ENCODE measurements around the gene LTBP1. TPM values are rescaled to one million over a fixed set of nuclear protein-coding genes. Genes with fewer than 3 reads are reported as not detected.

The LTBP1 gene
- total and polyA plus RNA-seq, 10 of the 15 experiments (the other 5 are each of a cell fraction or from before 2014, with no cell fraction given), result 0.01 to 0.28 (median 0.12) TPM; not detected in 2

GRCh38 chr2:32946314-32947075 is at the start of gene LTBP1 (continued):
- TF ChIP-seq NRF1 (conservative IDR thresholded peaks at IDR 0.05; ENCODE audit: low read depth, low read length) (no peak), NR2C2 (IDR thresholded peaks at IDR 0.05; ENCODE audit: borderline replicate concordance, control insufficient read depth, insufficient read length, low read depth) (no peak), MEF2B (IDR thresholded peaks at IDR 0.05; ENCODE audit: partially characterized antibody, poor library complexity, severe bottlenecking) (no peak), RAD51 (IDR thresholded peaks at IDR 0.05) (no peak), BMI1 (IDR thresholded peaks at IDR 0.05; ENCODE audit: borderline replicate concordance) (no peak), FOS (IDR thresholded peaks at IDR 0.05; ENCODE audit: borderline replicate concordance, extremely low read depth, insufficient read length) (no peak), RAD21 (IDR thresholded peaks at IDR 0.05; ENCODE audit: insufficient read depth, low read depth, low read length) (peak; percentile 60), SMC3 (IDR thresholded peaks at IDR 0.05; ENCODE audit: borderline replicate concordance, low read length) (peak; percentile 72), ESRRA (IDR thresholded peaks at IDR 0.05; ENCODE audit: low read length) (no peak), HDGF (IDR thresholded peaks at IDR 0.05) (no peak), HDAC2 (IDR thresholded peaks at IDR 0.05) (no peak), RUNX3 (IDR thresholded peaks at IDR 0.05; ENCODE audit: low read length) (peak; percentile 51), ZSCAN29 (IDR thresholded peaks at IDR 0.05) (no peak), IRF4 (IDR thresholded peaks at IDR 0.05; ENCODE audit: low read depth, low read length) (no peak), KLF5 (IDR thresholded peaks at IDR 0.05; ENCODE audit: partially characterized antibody) (no peak), FOXK2 (IDR thresholded peaks at IDR 0.05) (no peak), NFXL1 (IDR thresholded peaks at IDR 0.05; ENCODE audit: borderline replicate concordance) (no peak), ZNF217 (IDR thresholded peaks at IDR 0.05) (no peak), CTCF (IDR thresholded peaks at IDR 0.05 in 2 of 3, conservative IDR thresholded peaks at IDR 0.05 in 1 of 3; ENCODE audit: control insufficient read depth in 2 of 3, extremely low read depth in 1 of 3, insufficient read depth in 1 of 3, low read depth in 3 of 3, low read length in 3 of 3) (peak; percentile 64 to 81 (median 73)), DPF2 (IDR thresholded peaks at IDR 0.05) (no peak), SUPT20H (IDR thresholded peaks at IDR 0.05; ENCODE audit: borderline replicate concordance, control insufficient read depth, low read depth, low read length) (no peak), SMAD1 (IDR thresholded peaks at IDR 0.05; ENCODE audit: low read depth, partially characterized antibody) (no peak)
- TF ChIP-seq, protein P1, sequence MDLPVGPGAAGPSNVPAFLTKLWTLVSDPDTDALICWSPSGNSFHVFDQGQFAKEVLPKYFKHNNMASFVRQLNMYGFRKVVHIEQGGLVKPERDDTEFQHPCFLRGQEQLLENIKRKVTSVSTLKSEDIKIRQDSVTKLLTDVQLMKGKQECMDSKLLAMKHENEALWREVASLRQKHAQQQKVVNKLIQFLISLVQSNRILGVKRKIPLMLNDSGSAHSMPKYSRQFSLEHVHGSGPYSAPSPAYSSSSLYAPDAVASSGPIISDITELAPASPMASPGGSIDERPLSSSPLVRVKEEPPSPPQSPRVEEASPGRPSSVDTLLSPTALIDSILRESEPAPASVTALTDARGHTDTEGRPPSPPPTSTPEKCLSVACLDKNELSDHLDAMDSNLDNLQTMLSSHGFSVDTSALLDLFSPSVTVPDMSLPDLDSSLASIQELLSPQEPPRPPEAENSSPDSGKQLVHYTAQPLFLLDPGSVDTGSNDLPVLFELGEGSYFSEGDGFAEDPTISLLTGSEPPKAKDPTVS (IDR thresholded peaks at IDR 0.05; ENCODE audit: low read depth, low read length), result no peak
- TF ChIP-seq, protein P2, sequence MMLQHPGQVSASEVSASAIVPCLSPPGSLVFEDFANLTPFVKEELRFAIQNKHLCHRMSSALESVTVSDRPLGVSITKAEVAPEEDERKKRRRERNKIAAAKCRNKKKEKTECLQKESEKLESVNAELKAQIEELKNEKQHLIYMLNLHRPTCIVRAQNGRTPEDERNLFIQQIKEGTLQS (IDR thresholded peaks at IDR 0.05; ENCODE audit: borderline replicate concordance, extremely low read depth, low read depth, low read length), result no peak
- TF ChIP-seq, protein P3, sequence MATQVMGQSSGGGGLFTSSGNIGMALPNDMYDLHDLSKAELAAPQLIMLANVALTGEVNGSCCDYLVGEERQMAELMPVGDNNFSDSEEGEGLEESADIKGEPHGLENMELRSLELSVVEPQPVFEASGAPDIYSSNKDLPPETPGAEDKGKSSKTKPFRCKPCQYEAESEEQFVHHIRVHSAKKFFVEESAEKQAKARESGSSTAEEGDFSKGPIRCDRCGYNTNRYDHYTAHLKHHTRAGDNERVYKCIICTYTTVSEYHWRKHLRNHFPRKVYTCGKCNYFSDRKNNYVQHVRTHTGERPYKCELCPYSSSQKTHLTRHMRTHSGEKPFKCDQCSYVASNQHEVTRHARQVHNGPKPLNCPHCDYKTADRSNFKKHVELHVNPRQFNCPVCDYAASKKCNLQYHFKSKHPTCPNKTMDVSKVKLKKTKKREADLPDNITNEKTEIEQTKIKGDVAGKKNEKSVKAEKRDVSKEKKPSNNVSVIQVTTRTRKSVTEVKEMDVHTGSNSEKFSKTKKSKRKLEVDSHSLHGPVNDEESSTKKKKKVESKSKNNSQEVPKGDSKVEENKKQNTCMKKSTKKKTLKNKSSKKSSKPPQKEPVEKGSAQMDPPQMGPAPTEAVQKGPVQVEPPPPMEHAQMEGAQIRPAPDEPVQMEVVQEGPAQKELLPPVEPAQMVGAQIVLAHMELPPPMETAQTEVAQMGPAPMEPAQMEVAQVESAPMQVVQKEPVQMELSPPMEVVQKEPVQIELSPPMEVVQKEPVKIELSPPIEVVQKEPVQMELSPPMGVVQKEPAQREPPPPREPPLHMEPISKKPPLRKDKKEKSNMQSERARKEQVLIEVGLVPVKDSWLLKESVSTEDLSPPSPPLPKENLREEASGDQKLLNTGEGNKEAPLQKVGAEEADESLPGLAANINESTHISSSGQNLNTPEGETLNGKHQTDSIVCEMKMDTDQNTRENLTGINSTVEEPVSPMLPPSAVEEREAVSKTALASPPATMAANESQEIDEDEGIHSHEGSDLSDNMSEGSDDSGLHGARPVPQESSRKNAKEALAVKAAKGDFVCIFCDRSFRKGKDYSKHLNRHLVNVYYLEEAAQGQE (IDR thresholded peaks at IDR 0.05; ENCODE audit: low read depth, low read length), result no peak

Measured in GM12878 (cell line).